ENCODE measurements around the gene GFRA1.

GRCh38 chr10:116241085-116241484, 31.9 kb downstream of the GFRA1 start:
- TF ChIP-seq EZH2 (IDR thresholded peaks at IDR 0.05; ENCODE audit: borderline replicate concordance, low read depth, low read length, poor library complexity, severe bottlenecking) (no peak), CTCF (conservative IDR thresholded peaks at IDR 0.05; ENCODE audit: low read depth, low read length) (no peak)

All from A673 (cell line).